Measurements from ENCODE around the gene RTF1. TPM values are rescaled to one million over a fixed set of nuclear protein-coding genes. Genes with fewer than 3 reads are reported as not detected.
"Not testable (repeated sequence)": the region's sequence is repeated elsewhere in the genome, so short reads cannot be mapped to it uniquely, and the experiment has no call there.

The RTF1 gene
- polyA plus RNA-seq, 1 of the 3 experiments (the other 2 are of a cell fraction), result 27.8 TPM

DNA sequence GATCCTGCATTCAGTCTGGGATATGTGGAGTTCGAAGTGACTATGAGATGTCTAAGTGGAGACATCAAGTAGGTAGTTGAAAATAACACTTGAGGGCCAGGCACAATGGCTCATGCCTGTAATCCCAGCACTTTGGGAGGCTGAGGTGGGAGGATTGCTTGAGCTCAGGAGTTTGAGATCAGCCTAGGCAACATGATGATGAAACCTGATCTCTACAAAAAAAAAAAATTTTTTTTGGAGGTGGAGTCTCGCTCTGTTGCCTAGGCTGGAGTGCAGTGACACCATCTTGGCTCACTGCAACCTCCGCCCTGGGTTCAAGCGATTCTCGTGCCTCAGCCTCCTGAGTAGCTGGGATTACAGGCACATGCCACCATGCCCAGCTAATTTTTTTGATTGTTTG lies 9.0 kb downstream of the RTF1 start:
- DNase-seq; H3K4me2 ChIP-seq; H2AFZ ChIP-seq (ENCODE audit: low read depth); H3K4me3 ChIP-seq (ENCODE audit: low read depth in 2 of 2, low read length in 1 of 2); H3K9me2 ChIP-seq; H3K36me3 ChIP-seq (replicated peaks in 1 of 2; ENCODE audit: control insufficient read depth in 1 of 2, insufficient read depth in 2 of 2, low read length in 1 of 2); H3K9me3 ChIP-seq; POLR2A ChIA-PET; CTCF ChIA-PET; H3K27me3 ChIP-seq (ENCODE audit: insufficient read depth); H3K27ac ChIP-seq (ENCODE audit: low read depth in 2 of 2, low read length in 1 of 2); H3K4me1 ChIP-seq (ENCODE audit: control insufficient read depth in 1 of 2, insufficient read depth in 2 of 2, low read depth in 1 of 2, low read length in 1 of 2); H3K9ac ChIP-seq: not testable (repeated sequence)
- 92% methylated on average over 5 of the region's 5 CpGs for WGBS (ENCODE audit: low lambda C conversion rate)
- Histone ChIP-seq H4K20me1 (ENCODE audit: insufficient read depth) (peaks cover 61% of the 10 kb centered on the region), H3K79me2 (ENCODE audit: insufficient read depth) (peaks cover 96% of the 10 kb centered on the region), H3F3A (replicated peaks; ENCODE audit: insufficient read depth) (peaks cover 15% of the 10 kb centered on the region)

GRCh38 chr15:41429003-41429890 lies 12.4 kb downstream of the RTF1 start:
- CTCF ChIA-PET, result interaction anchor here (1.0 kb wide), 1 partner anchor 23 kb away, joined by 3 read pairs; no protein-coding TSS in a partner anchor
- H3K4me3 ChIP-seq (ENCODE audit: low read depth in 2 of 2, low read length in 1 of 2), result no peak overlapping the region
- H3F3A ChIP-seq (replicated peaks; ENCODE audit: insufficient read depth), result peaks cover 15% of the 10 kb centered on the region
- no peak for DNase-seq
- no peaks in the 10 kb centered on the region for H3K4me1 ChIP-seq (ENCODE audit: control insufficient read depth in 1 of 2, insufficient read depth in 2 of 2, low read depth in 1 of 2, low read length in 1 of 2)
- POLR2A ChIA-PET, result no interaction called here
- peaks cover 95% of the 10 kb centered on the region for H3K79me2 ChIP-seq (ENCODE audit: insufficient read depth)
- no peaks in the 10 kb centered on the region for H3K9me2 ChIP-seq
- peaks cover 0 to 5% of the 10 kb centered on the region in 2 experiments for H3K36me3 ChIP-seq (replicated peaks in 1 of 2; ENCODE audit: control insufficient read depth in 1 of 2, insufficient read depth in 2 of 2, low read length in 1 of 2)
- no peak overlapping the region for H3K9ac ChIP-seq
- no peak overlapping the region for H3K27ac ChIP-seq (ENCODE audit: low read depth in 2 of 2, low read length in 1 of 2)
- WGBS (ENCODE audit: low lambda C conversion rate), result 92% methylated on average over 10 of the region's 10 CpGs
- H3K4me2 ChIP-seq, result no peak overlapping the region
- H4K20me1 ChIP-seq (ENCODE audit: insufficient read depth), result peaks cover 47% of the 10 kb centered on the region
- H3K9me3 ChIP-seq, result no peaks in the 10 kb centered on the region
- TF ChIP-seq FOXM1 (IDR thresholded peaks at IDR 0.05; ENCODE audit: low read depth), result no peak
- TF ChIP-seq JUND (IDR thresholded peaks at IDR 0.05), result no peak
- no peak for TF ChIP-seq EZH2phosphoT487 (IDR thresholded peaks at IDR 0.05; ENCODE audit: borderline replicate concordance, low read depth)
- no peak for TF ChIP-seq TCF12 (IDR thresholded peaks at IDR 0.05)
- TF ChIP-seq, protein P1, sequence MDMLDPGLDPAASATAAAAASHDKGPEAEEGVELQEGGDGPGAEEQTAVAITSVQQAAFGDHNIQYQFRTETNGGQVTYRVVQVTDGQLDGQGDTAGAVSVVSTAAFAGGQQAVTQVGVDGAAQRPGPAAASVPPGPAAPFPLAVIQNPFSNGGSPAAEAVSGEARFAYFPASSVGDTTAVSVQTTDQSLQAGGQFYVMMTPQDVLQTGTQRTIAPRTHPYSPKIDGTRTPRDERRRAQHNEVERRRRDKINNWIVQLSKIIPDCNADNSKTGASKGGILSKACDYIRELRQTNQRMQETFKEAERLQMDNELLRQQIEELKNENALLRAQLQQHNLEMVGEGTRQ (IDR thresholded peaks at IDR 0.05; ENCODE audit: borderline replicate concordance, low read depth, low read length), result no peak
- no peak for TF ChIP-seq RCOR1 (IDR thresholded peaks at IDR 0.05; ENCODE audit: low read length)
- no peak for TF ChIP-seq MXI1 (IDR thresholded peaks at IDR 0.05; ENCODE audit: low read depth, low read length)
- no peak for TF ChIP-seq REST (IDR thresholded peaks at IDR 0.05; ENCODE audit: low read depth, low read length)
- TF ChIP-seq IRF3 (IDR thresholded peaks at IDR 0.05; ENCODE audit: low read depth, low read length), result no peak
- TF ChIP-seq RAD21 (IDR thresholded peaks at IDR 0.05; ENCODE audit: low read length), result no peak
- TF ChIP-seq RFX5 (IDR thresholded peaks at IDR 0.05; ENCODE audit: low read length), result no peak
- no peak for TF ChIP-seq SMC3 (IDR thresholded peaks at IDR 0.05; ENCODE audit: low read depth, low read length)
- no peak for TF ChIP-seq PBX3 (IDR thresholded peaks at IDR 0.05)
- TF ChIP-seq FOSL2 (IDR thresholded peaks at IDR 0.05; ENCODE audit: borderline replicate concordance, low read depth), result no peak
- no peak for TF ChIP-seq ELF1 (IDR thresholded peaks at IDR 0.05)
- no peak for TF ChIP-seq TAF1 (IDR thresholded peaks at IDR 0.05; ENCODE audit: borderline replicate concordance, low read depth, low read length)
- TF ChIP-seq GATA2 (CRISPR knock-in tag; IDR thresholded peaks at IDR 0.05), result no peak
- no peak overlapping the region for H2AFZ ChIP-seq (ENCODE audit: low read depth)
- H3K27me3 ChIP-seq (ENCODE audit: insufficient read depth), result no peaks in the 10 kb centered on the region
